Caco-2 (cell line): ENCODE results near the gene BCDIN3D. TPM values are rescaled to one million over a fixed set of nuclear protein-coding genes. Genes with fewer than 3 reads are reported as not detected.

Experiments used
- BruUV-seq: library from RNA; stranded (reverse); fragments of 400-500 nt; replicated peaks from 2 replicates; lab custom pipeline; 2021; lab: Mats Ljungman, UMichigan
- CTCF ChIA-PET: fragments of 300-600 bp; sonication (Branson Sonifier 250); formaldehyde crosslinking; loops from one replicate; lab custom pipeline; 2022; ENCODE audit warnings: antibody characterized with exemption; lab: Charles Lee
- POLR2A ChIA-PET: fragments of 300-600 bp; sonication (Branson Sonifier 250); formaldehyde crosslinking; loops from one replicate; lab custom pipeline; 2022; ENCODE audit warnings: antibody characterized with exemption; lab: Charles Lee
- DNase-seq, 2 experiments: peaks; one replicate each; pipeline versions ENCODE4 v3.0.0 to v3.0.0-alpha.2; 2020 to 2022
- H3K27me3 ChIP-seq: replicated peaks from 2 replicates; pipeline ENCODE4 v1.6.0; 2011; ENCODE audit warnings: low read length; ENCODE audit not compliant: control insufficient read depth, insufficient read depth
- H3K36me3 ChIP-seq: 2 replicates; pipeline ENCODE4 v1.5.1; 2011; ENCODE audit warnings: low read length; ENCODE audit not compliant: control insufficient read depth, insufficient read depth
- H3K4me1 ChIP-seq: fragments of 250-450 bp; sonication (Bioruptor Pico); 2 replicates; pipeline ENCODE4 v1.5.1; 2020; ENCODE audit warnings: mild to moderate bottlenecking
- H3K4me3 ChIP-seq: 2 replicates; pipeline ENCODE4 v1.5.1; 2011; ENCODE audit warnings: low read depth, mild to moderate bottlenecking, control low read depth, low read length
- H3K9me3 ChIP-seq: fragments of 250-450 bp; sonication (Bioruptor Pico); 2 replicates; pipeline ENCODE4 v1.5.1; 2020; ENCODE audit warnings: mild to moderate bottlenecking, moderate library complexity
- H3K27ac Mint-ChIP-seq: one replicate; pipeline ENCODE4 v1.8.0; 2022; ENCODE audit warnings: mixed read lengths; ENCODE audit not compliant: unreplicated experiment
- H3K27me3 Mint-ChIP-seq: one replicate; pipeline ENCODE4 v1.8.0; 2022; ENCODE audit warnings: mixed read lengths; ENCODE audit not compliant: insufficient read depth, unreplicated experiment
- H3K36me3 Mint-ChIP-seq: one replicate; pipeline ENCODE4 v1.8.0; 2022; ENCODE audit warnings: mild to moderate bottlenecking, mixed read lengths; ENCODE audit not compliant: insufficient read depth, unreplicated experiment
- H3K4me1 Mint-ChIP-seq: one replicate; pipeline ENCODE4 v1.8.0; 2022; ENCODE audit warnings: low read depth, mixed read lengths; ENCODE audit not compliant: unreplicated experiment
- H3K4me3 Mint-ChIP-seq: one replicate; pipeline ENCODE4 v1.8.0; 2022; ENCODE audit warnings: mild to moderate bottlenecking, moderate library complexity, mixed read lengths; ENCODE audit not compliant: unreplicated experiment
- H3K9me3 Mint-ChIP-seq: one replicate; pipeline ENCODE4 v1.8.0; 2022; ENCODE audit warnings: mixed read lengths; ENCODE audit not compliant: unreplicated experiment
- intact Hi-C: fragments of 100-400 bp; cut with micrococcal nuclease; formaldehyde crosslinking; loops from one replicate; pipeline ENCODE4 v1.10.0; 2022; ENCODE audit not compliant: unreplicated experiment
- total RNA-seq: library from RNA; stranded (reverse); gene quantifications from 2 replicates; pipeline ENCODE4 v1.2.3, GENCODE V29; 2022
- TF ChIP-seq, protein P1 (sequence below), 2 experiments: fragments of 200-600 bp in 1 of 2; IDR thresholded peaks; 1 replicate in 1 of 2; 2 replicates in 1 of 2; pipeline versions ENCODE4 v1.5.1 to v1.8.0; 2011 to 2022; ENCODE audit warnings: antibody characterized with exemption in 1 of 2, control low read depth in 1 of 2, inconsistent platforms in 1 of 2, low read depth in 1 of 2, low read length in 1 of 2, mild to moderate bottlenecking in 1 of 2, moderate library complexity in 1 of 2; ENCODE audit not compliant: insufficient read depth in 1 of 2, severe bottlenecking in 1 of 2, unreplicated experiment in 1 of 2

The BCDIN3D gene
- total RNA-seq, 1 experiment from 2014 or later, result 6.6 TPM

DNA sequence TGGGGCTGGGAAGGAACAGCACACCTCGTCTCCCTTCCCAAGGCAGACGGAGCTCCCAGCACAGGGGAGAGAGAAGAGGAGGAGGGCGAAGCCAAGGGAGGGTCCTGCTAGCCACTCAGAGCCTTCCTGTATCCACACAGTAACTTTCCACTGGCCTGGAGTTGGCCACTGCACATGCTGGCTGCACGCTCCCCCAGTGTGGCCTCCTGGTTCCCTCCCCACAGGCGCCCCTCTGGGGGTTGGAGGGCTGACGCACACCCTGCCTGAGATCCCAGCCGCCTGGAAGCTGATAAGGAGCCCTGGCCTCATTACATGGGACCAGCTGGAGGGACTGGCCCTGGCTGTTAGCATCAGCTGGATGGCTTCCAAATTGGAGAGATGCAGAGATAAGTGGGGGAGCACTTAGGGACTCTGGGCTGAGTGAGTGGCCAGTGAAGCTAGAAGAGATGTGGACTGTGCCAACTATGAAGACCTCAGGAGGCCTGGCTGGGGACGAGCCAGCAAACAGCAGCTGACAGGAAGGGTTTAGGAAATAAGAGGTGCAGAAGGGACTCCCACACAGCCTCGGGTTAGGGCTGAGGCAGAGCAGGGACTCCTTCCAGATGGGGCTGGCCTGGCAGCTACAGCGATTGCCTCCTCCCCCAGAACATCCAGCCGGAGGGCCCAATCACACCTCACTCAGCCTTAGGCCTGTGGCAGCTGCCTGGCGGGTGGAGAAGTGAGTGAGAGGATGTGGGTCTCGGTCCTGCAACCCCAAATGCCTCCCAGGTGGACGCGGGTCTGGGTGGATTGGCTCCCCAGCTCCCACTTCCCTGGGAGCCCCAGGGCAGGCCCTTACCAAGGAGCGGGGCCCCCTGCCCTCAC is 26.3 kb upstream of the BCDIN3D start:
- ChIA-PET POLR2A (interaction anchor here (0.6 kb wide), 1 partner anchor 26 kb away, joined by 3 read pairs; no protein-coding TSS in a partner anchor), CTCF (interaction anchor here (0.5 to 3.5 kb wide), 6 partner anchors 97 to 912 kb away, joined by 3 to 46 read pairs (median 3); partner anchors contain the start of genes ARF3 and TMBIM6)
- peak; percentile 85 to 90 for DNase-seq
- no peak overlapping the region for H3K4me3 ChIP-seq
- H3K27me3 Mint-ChIP-seq, result no peaks in the 10 kb centered on the region
- intact Hi-C loops, result loop anchor here (5.0 kb wide), 2 partner anchors 33 to 83 kb away; partner anchors contain the start of genes AQP2 and FAIM2
- no peaks in the 10 kb centered on the region for H3K9me3 Mint-ChIP-seq
- H3K36me3 ChIP-seq, result no peaks in the 10 kb centered on the region
- peaks cover 6% of the 10 kb centered on the region for H3K36me3 Mint-ChIP-seq
- H3K4me1 Mint-ChIP-seq, result peaks cover 39% of the 10 kb centered on the region
- peak overlapping the region; percentile 90 for H3K27ac Mint-ChIP-seq
- no TSS peak for BruUV-seq
- H3K4me1 ChIP-seq, result peaks cover 44% of the 10 kb centered on the region
- peak overlapping the region; percentile 38 for H3K4me3 Mint-ChIP-seq
- TF ChIP-seq, protein P1, sequence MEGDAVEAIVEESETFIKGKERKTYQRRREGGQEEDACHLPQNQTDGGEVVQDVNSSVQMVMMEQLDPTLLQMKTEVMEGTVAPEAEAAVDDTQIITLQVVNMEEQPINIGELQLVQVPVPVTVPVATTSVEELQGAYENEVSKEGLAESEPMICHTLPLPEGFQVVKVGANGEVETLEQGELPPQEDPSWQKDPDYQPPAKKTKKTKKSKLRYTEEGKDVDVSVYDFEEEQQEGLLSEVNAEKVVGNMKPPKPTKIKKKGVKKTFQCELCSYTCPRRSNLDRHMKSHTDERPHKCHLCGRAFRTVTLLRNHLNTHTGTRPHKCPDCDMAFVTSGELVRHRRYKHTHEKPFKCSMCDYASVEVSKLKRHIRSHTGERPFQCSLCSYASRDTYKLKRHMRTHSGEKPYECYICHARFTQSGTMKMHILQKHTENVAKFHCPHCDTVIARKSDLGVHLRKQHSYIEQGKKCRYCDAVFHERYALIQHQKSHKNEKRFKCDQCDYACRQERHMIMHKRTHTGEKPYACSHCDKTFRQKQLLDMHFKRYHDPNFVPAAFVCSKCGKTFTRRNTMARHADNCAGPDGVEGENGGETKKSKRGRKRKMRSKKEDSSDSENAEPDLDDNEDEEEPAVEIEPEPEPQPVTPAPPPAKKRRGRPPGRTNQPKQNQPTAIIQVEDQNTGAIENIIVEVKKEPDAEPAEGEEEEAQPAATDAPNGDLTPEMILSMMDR (IDR thresholded peaks at IDR 0.05; ENCODE audit: insufficient read depth in 1 of 2, low read depth in 1 of 2, low read length in 1 of 2, severe bottlenecking in 1 of 2, unreplicated experiment in 1 of 2), result no peak
- no peaks in the 10 kb centered on the region for H3K27me3 ChIP-seq
- H3K9me3 ChIP-seq, result no peaks in the 10 kb centered on the region

DNA sequence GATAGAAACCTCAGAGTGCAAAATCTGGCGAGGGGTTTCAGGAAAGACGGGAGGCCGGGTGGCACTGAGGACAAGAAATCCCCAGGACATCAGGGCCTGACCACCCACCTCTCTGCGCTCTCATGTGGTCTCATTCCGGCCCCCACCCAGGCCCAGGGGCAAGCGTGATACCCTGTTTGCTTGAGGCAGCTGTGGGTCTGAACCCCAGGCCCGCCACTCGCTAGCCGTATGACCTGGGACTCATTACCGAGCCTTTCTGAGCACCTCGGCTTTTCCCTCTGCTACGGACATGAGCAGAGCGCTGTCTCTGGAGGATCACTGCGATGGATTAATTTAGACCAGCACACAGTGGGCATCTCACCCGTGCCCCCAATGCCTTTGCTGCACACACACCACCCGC is 25.5 kb upstream of the BCDIN3D start:
- Histone ChIP-seq H3K36me3 (no peaks in the 10 kb centered on the region), H3K4me1 (peaks cover 50% of the 10 kb centered on the region), H3K27me3 (no peaks in the 10 kb centered on the region), H3K9me3 (no peaks in the 10 kb centered on the region), H3K4me3 (no peak overlapping the region)
- Mint-ChIP-seq H3K4me3 (no peak overlapping the region), H3K36me3 (peaks cover 6% of the 10 kb centered on the region), H3K9me3 (no peaks in the 10 kb centered on the region), H3K27me3 (no peaks in the 10 kb centered on the region), H3K27ac (peak overlapping the region; percentile 90), H3K4me1 (peaks cover 45% of the 10 kb centered on the region)
- ChIA-PET CTCF (interaction anchor here (0.9 to 3.5 kb wide), 7 partner anchors 79 to 214 kb away, joined by 3 to 46 read pairs (median 3); partner anchors contain the start of gene TMBIM6), POLR2A (interaction anchor here (0.5 to 1.3 kb wide), 4 partner anchors 25 to 127 kb away, joined by 3 to 9 read pairs (median 8); partner anchors contain the start of genes BCDIN3D, NCKAP5L and TMBIM6)
- TSS peak; percentile 87 for BruUV-seq
- intact Hi-C loops, result loop anchor here (5.0 kb wide), 2 partner anchors 34 to 84 kb away; partner anchors contain the start of genes AQP2 and FAIM2
- no peak for DNase-seq
- TF ChIP-seq, protein P1 (IDR thresholded peaks at IDR 0.05; ENCODE audit: insufficient read depth in 1 of 2, low read depth in 1 of 2, low read length in 1 of 2, severe bottlenecking in 1 of 2, unreplicated experiment in 1 of 2), result no peak
